NOMO-1 treated with DMSO at 0.1 percent for 48 hours (cell line): ENCODE results near the gene CRYBG1.

Experiments
- DNase-seq: peaks from one replicate; lab custom pipeline; 2025; ENCODE audit not compliant: unreplicated experiment; lab: John Stamatoyannopoulos, UW

Gene CRYBG1

GRCh38 chr6:106620931-106621672 is 260.6 kb downstream of the CRYBG1 start:
- DNase-seq: no peak
